Right lung (tissue), 5 donors: ENCODE data around the gene CSGALNACT2. TPM values are rescaled to one million over a fixed set of nuclear protein-coding genes. Genes with fewer than 3 reads are reported as not detected.

Source experiments
- DNase-seq, 2 donors: peaks; one replicate each; pipeline ENCODE4 v3.0.0-alpha.2; 2013
- polyA plus RNA-seq, 5 donors: library from polyadenylated mRNA; unstranded; fragments of 120-200 nt; gene quantifications; one replicate each; pipeline versions ENCODE4 v1.2.1 to v1.2.3, GENCODE V29; 2013; ENCODE audit warnings: inconsistent platforms in 1 of 5, low replicate concordance in 1 of 5; ENCODE audit not compliant: insufficient read length in 5 of 5, insufficient read depth in 1 of 5

Gene CSGALNACT2
- polyA plus RNA-seq, 5 donors: 25.5 to 50.4 (median 42.2) TPM

GRCh38 chr10:43123361-43124093 is 14.7 kb upstream of the CSGALNACT2 start:
- no peak for DNase-seq

- DNase-seq: no peak
These were observed 14.1 kb upstream of the CSGALNACT2 start for GRCh38 chr10:43124094-43124521.

GRCh38 chr10:43124574-43125273 is 13.5 kb upstream of the CSGALNACT2 start:
- DNase-seq: no peak

- no peak for DNase-seq
These were observed 12.9 kb upstream of the CSGALNACT2 start for GRCh38 chr10:43125274-43125845.

- no peak for DNase-seq
These were observed 12.1 kb upstream of the CSGALNACT2 start for GRCh38 chr10:43125881-43126731.

GRCh38 chr10:43126759-43127424 is 11.4 kb upstream of the CSGALNACT2 start:
- no peak for DNase-seq

- DNase-seq: no peak
These were observed 10.8 kb upstream of the CSGALNACT2 start for GRCh38 chr10:43127442-43127841.

- no peak for DNase-seq
These were observed 9.9 kb upstream of the CSGALNACT2 start for GRCh38 chr10:43128331-43128730.

GRCh38 chr10:43128958-43129706 is 9.1 kb upstream of the CSGALNACT2 start:
- no peak for DNase-seq

GRCh38 chr10:43130770-43131171 is 7.5 kb upstream of the CSGALNACT2 start:
- no peak for DNase-seq

- no peak for DNase-seq
These were observed 7.0 kb upstream of the CSGALNACT2 start for GRCh38 chr10:43131256-43131655.

GRCh38 chr10:43131906-43132305 is 6.3 kb upstream of the CSGALNACT2 start:
- DNase-seq: no peak

- DNase-seq: no peak
These were observed 5.1 kb upstream of the CSGALNACT2 start for GRCh38 chr10:43132867-43133787.

- DNase-seq: no peak
These were observed 3.9 kb upstream of the CSGALNACT2 start for GRCh38 chr10:43134126-43134905.

GRCh38 chr10:43135064-43135463 is 3.2 kb upstream of the CSGALNACT2 start:
- DNase-seq: no peak

- no peak for DNase-seq
These were observed 2.6 kb upstream of the CSGALNACT2 start for GRCh38 chr10:43135656-43136055.

- no peak for DNase-seq
These were observed 1.8 kb upstream of the CSGALNACT2 start for GRCh38 chr10:43136432-43136831.

- no peak for DNase-seq
These were observed 1.1 kb upstream of the CSGALNACT2 start for GRCh38 chr10:43136995-43137716.
